Measurements from ENCODE around the gene JARID2. TPM values are rescaled to one million over a fixed set of nuclear protein-coding genes. Genes with fewer than 3 reads are reported as not detected.

The JARID2 gene
- total and polyA plus RNA-seq, 9 of the 15 experiments (the other 6 are each of a cell fraction or from before 2014, with no cell fraction given), result 5.0 to 29.0 (median 15.6) TPM

GRCh38 chr6:15513801-15514711 lies 268.2 kb downstream of the JARID2 start (continued):
- TF ChIP-seq ESRRA (IDR thresholded peaks at IDR 0.05; ENCODE audit: borderline replicate concordance, low read depth) (no peak), ELK3 (CRISPR knock-in tag; IDR thresholded peaks at IDR 0.05) (no peak), THRB (CRISPR knock-in tag; conservative IDR thresholded peaks at IDR 0.05) (0 out of 2 replicates have a peak, but pooled peaks have one; percentile 36), MXD1 (CRISPR knock-in tag; IDR thresholded peaks at IDR 0.05; ENCODE audit: borderline replicate concordance, poor library complexity, severe bottlenecking) (no peak), THAP12 (CRISPR knock-in tag; IDR thresholded peaks at IDR 0.05) (no peak), JUNB (CRISPR knock-in tag; conservative IDR thresholded peaks at IDR 0.05) (no peak), MTA2 (IDR thresholded peaks at IDR 0.05; ENCODE audit: low read depth) (no peak), GATAD2A (IDR thresholded peaks at IDR 0.05) (no peak), HNRNPK (IDR thresholded peaks at IDR 0.05; ENCODE audit: low read depth, low read length, poor library complexity, severe bottlenecking) (no peak), ZKSCAN8 (CRISPR knock-in tag; IDR thresholded peaks at IDR 0.05) (no peak), KDM2B (CRISPR knock-in tag; IDR thresholded peaks at IDR 0.05) (no peak), HDAC6 (IDR thresholded peaks at IDR 0.05; ENCODE audit: low read depth, low read length) (no peak), ZBTB43 (CRISPR knock-in tag; IDR thresholded peaks at IDR 0.05) (no peak), GTF2B (IDR thresholded peaks at IDR 0.05; ENCODE audit: extremely low read depth, insufficient read length) (no peak), BDP1 (IDR thresholded peaks at IDR 0.05; ENCODE audit: insufficient read depth, insufficient read length) (no peak), RFX5 (IDR thresholded peaks at IDR 0.05; ENCODE audit: low read depth, low read length) (no peak), HDAC2 (IDR thresholded peaks at IDR 0.05) (no peak), JUND (IDR thresholded peaks at IDR 0.05; ENCODE audit: borderline replicate concordance, low read depth, low read length) (0 out of 2 replicates have a peak, but pooled peaks have one; percentile 28), JUND (tag; IDR thresholded peaks at IDR 0.05; ENCODE audit: borderline replicate concordance, low read depth, low read length) (no peak)

Measured in K562 (cell line).